Urothelium cell line (cell line): ENCODE measurements around the gene ATP2C1.
A peak's percentile ranks its signal among the peaks of the same experiment; 100 is the strongest.

ENCODE experiments used
- DNase-seq: peaks from one replicate; pipeline ENCODE4 v3.0.0; 2011; ENCODE audit warnings: low spot score, mixed read lengths
- FAIRE-seq: peaks from 2 replicates; lab custom pipeline; 2011; peaks lifted over from hg19 to GRCh38; lab: Jason Lieb, UNC

The ATP2C1 gene

DNA sequence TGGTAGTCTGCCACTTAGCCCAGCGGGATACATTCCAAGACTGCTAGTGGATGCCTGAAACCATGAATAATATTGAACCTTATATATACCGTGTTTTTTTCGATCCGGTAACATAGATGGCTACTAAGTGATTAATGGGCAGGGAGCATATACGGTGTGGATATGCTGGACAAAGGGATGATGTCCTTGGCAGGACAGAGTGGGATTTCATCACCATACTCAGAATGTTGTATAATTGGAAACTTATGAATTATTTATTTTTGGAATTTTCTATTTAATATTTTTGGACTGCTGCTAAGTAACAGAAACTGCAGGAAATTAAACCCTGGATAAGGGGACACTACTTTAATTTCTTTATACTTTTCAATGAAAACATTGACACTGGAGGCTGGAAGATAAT is 79.5 kb downstream of the ATP2C1 start:
- no peak for FAIRE-seq
- no peak for DNase-seq

DNA sequence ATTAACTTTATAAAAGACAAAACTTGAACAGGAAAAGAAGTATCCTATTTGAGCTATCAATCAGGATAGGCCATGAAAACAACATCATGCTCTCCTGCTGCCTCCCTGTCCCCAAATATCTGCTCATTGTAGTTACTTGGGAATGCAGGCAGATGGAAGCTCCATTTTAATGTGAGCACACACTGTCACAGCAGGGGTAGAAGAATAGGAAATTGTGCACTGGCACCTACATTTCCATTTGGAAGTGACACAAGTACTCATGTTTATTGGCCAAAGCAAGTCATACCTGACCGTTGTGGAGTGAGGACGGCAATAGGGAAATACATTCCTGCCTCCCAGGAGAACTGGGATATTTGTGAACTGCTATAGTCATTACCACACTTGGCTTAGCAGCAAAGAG is 80.3 kb downstream of the ATP2C1 start:
- FAIRE-seq, result no peak
- DNase-seq, result no peak

DNA sequence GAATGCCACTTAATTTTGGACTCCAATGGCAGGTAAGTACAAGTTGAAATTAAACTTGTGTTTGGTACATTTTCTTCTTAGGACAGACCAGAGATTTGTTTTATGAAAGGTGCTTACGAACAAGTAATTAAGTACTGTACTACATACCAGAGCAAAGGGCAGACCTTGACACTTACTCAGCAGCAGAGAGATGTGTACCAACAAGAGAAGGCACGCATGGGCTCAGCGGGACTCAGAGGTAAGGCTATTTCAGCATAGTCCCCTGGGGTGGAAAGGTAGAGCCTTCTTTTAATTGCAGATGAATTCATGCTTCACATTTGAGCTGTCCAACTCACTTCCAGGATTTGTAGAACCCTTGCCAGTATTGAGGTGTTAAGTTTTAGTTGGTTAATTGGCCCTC is 81.4 kb downstream of the ATP2C1 start:
- FAIRE-seq, result no peak
- DNase-seq, result no peak

DNA sequence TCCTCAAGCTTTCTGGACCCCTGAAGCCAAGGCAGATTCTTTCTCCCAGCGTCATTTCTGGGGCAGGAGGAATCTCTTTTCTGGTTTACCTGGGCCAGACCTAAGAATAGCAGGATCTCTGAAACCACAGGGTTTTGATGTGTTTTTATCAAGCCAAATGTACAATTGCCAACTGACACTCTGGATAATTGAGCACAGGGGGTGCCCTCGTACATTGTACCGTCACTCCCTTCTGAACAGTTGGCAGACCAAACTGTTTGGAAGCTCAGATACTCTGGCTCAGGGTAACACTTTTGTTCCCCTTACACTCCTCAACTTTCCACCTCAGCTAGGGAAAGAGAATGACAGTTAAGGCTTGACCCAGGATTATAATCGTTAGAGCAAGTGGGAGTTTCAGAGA is 82.8 kb downstream of the ATP2C1 start:
- no peak for FAIRE-seq
- no peak for DNase-seq

DNA sequence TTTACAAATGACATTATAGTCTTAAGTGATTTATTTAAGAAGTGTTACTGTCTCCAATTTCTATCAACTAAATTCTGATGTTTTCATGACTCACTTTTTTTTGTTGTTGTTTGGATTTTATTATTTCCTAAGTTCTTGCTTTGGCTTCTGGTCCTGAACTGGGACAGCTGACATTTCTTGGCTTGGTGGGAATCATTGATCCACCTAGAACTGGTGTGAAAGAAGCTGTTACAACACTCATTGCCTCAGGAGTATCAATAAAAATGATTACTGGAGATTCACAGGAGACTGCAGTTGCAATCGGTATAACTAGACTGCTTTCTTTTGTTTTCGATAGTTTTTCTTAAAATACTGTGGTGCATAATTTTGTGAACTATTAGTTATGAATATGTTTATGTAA is 85.2 kb downstream of the ATP2C1 start:
- FAIRE-seq (no peak), DNase-seq (no peak)

DNA sequence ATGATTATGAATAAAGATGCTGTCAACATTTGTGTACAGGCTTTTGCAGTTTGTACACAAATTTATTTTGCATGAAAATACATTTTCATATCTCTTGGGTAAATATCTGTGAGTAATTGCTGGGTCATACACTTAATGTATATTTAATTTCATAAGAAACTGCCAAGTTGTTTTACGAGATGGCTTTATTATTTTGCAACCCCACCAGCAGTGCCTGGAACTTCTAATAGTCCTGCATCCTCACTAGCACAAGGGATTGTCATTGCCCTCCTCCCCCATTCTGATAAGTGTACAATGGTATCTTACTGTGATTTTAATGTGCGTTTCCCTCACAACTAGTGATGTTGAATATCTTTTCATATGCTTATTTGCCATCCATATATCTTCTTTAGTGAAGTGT is 87.6 kb downstream of the ATP2C1 start:
- DNase-seq, result no peak
- FAIRE-seq, result no peak

DNA sequence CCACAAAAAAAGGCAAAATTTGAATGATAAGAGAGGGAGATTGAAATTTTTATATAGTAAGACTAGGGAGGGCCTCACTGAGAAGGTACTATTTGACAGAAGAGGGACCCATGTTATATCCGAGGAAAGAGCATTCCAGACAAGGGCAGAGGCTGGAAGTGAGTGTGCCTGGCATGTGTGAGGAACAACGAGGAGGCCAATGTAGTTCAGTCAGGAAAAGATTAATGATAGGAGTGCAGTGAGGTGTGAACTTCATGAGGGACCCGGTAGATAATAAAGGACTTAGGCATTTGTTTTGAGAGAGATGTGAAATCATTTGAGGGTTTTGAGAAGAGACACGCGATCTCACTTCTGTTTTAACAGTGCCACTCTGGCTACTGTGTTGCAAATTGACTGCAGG is 96.4 kb downstream of the ATP2C1 start:
- FAIRE-seq, result no peak
- no peak for DNase-seq

DNA sequence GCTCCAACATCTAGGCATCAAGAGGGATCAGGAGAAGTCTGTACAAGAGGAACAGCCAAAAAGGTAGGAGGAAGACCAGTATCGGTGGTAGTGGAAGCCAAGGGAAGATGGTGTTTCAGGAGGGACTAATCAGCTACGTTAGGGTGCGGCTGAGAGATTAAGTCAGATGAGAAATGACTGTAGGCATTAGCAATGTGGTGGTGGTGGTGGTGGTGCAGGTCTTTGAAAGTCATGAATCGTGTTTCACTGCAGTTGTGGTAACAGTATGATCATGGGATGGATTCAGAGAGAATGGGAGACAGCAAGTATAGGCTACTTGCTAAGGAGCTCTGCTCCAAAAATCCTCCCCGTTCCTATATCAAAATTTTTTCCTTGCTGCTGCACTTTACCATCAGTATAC is 97.2 kb downstream of the ATP2C1 start:
- DNase-seq (no peak), FAIRE-seq (no peak)

DNA sequence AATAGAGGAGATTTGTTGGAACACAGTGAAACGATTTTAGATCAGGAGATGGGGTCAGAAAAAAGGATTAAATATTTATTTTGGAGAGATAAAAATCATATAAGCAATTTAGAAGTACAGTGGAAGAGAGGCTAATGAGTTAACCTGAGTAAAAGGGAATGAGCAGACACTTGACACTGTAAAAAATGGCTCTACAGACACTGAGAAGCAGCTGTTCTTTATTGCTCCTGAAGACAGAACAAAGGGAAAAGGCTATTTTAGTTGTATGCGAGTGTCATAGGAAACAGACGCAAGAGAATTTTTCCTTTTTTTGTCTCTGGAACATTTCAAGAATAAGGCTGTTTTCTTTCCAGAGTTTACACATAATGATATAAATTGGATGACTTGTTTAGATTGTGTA is 98.5 kb downstream of the ATP2C1 start:
- FAIRE-seq (no peak), DNase-seq (no peak)

DNA sequence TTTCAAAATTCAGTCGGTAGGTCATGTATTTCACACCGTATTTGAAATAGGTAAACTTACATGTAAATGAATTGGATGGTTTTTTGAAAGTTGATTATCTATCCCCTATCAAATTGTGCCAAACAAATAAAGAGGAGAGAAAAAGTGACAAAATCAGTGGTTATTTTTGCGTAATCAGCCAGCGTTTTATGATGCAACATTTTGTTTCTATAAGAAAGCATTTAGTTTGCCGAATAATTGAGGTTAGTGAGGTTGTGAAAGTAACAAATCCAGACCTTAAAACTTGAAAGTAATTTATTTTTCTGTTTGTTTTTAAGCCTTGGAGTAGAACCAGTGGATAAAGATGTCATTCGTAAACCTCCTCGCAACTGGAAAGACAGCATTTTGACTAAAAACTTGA is 103.4 kb downstream of the ATP2C1 start:
- FAIRE-seq (no peak), DNase-seq (no peak)

DNA sequence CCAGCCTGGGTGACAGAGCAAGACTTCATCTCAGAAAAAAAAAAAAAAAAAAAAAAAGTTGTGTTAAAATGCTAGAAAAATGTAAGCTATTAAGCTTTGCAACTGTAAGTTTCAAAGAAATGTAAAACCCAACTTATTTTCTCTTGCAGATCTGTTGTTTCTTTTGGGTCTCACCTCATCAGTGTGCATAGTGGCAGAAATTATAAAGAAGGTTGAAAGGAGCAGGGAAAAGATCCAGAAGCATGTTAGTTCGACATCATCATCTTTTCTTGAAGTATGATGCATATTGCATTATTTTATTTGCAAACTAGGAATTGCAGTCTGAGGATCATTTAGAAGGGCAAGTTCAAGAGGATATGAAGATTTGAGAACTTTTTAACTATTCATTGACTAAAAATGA is 107.2 kb downstream of the ATP2C1 start:
- DNase-seq, result no peak
- FAIRE-seq, result no peak

DNA sequence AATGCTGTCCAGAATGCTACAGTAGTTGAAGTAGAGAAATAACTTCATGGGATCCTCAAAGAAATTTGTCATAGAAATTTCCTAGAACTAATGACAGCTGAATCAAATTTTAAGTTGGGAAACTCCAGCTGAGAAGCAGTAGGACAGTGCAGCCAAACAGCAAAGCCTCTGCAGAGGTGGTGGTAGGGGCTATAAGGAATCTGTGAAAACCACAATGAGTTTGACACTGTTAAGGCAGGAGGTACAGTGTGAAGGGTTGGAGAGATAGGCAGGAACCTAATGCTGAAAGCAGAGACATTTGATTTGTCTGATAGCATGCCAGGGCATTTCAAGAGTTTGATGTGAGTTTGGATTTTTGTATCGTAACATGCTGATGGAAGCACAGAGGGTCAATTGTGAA is 110.7 kb downstream of the ATP2C1 start:
- DNase-seq (no peak), FAIRE-seq (no peak)

DNA sequence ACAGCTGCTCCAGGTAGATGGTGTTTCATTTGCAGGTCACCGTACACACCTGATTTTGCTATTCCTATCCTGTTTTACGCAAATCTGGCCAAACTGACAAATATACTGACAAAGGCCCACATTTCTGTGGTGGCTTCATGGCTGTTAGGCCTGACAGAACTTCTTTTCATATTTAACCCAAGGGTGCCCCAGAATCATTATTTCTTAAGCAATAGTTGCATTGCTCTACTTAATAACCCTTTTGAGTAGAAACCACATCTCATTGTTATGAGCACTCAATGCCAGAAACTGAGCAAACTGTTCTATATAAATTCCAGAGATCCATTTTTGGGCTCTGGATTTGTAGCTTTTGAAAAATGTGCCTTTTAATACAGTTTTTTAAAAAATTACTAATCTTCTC is 113.4 kb downstream of the ATP2C1 start:
- DNase-seq (no peak), FAIRE-seq (no peak)

DNA sequence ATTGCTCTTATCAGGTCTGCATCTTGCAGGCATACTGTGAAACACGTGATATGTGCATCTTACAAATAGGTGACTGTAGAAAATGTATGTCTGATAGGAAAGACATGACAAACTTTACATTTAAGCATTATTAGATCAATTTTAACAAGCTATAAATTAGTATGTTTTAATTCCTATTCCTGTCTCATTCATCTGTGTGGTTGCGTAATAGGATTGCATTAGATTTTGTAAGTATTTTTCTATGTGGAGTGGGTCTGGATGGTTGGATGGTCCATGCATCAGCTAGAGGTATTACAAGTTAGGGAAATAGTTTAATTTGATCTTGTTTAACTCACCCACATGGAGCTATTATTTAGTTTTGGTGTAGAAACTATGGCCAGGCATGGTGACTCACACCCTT is 113.9 kb downstream of the ATP2C1 start:
- no peak for DNase-seq
- FAIRE-seq, result no peak

DNA sequence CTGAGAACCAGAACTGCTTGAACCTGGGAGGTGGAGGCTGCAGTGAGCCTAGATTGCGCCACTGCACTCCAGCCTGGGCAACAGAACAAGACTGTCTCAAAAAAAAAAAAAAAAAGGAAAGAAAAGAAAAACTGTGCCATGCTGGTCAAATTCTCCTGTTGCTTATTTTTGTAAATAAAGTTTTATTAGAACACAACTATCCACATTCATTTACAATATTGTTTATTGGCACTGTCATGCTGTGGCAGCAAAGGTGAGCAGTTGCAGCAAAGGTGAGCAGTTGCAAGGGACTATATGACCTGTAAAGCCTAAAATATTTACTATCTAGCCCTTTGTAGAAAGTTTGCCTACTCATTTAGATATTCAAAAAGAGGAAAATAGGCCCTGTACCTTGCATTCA is 114.4 kb downstream of the ATP2C1 start:
- FAIRE-seq, result no peak
- no peak for DNase-seq

DNA sequence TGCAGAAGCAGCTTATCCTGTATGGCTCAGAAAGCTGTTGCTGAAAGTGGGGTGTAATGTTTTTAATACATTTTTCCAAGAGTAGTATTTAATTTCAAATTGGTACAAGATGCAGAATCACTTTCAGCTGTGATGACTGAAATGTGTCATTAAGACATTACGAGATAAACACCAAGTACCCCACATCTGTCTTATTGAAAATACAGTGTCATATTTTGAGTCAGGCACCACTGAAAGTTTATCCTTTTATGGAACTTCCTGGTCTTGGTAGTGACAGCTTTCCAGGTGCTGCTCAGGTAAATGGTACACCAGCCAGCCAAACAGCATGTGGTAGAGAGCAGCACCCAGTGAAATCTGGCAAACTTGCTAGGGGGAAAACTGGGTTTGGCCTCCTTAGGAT is 115.8 kb downstream of the ATP2C1 start:
- no peak for FAIRE-seq

DNA sequence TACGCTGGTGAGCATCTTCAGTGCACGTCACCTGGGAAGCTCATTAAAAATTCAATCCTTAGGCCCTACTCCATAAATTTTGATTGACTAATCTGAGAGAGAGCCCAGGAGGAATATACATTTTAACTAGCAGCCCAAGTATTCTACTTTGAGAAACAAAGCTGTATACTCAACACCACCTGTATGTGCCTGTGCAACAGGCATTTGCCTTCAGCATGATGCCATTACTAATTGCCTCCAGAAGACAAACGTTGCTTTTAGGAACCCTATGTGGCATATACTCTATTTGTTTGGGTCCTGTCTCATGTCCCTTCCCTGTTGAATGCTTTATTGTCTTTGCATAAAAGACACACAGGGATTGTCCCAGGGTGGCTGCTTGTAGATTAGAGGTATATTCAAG is 125.1 kb downstream of the ATP2C1 start:
- DNase-seq, result no peak
- no peak for FAIRE-seq

More for the DNA sequence above, 115.8 kb downstream of the ATP2C1 start:
- no peak for DNase-seq

DNA sequence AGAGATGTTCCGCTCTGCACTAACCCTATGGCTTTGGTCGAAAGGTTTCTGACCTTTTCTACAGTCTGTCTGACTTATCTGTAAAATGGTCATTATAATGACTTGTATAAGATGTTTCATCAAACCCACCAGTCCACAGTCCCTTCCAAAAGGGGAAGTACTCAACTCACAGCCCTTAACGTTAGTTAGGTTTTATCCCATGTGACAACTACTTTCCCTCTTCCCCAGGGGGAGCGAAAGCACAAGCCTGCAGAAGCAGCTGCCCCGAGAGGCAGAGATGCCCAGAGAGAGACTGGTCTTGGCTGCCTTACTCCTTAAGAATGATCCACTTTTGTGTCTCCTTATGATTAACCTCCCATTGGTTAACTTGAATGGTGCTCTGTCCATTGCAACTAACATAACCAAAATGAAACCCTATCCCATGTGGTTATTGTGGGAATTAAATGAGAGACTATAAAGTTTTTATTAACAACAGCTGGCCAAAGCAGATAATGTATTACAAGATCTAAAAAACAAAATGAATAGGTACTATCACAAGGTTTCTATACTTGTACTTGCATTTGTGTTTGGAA is 126.3 kb downstream of the ATP2C1 start:
- DNase-seq (no peak), FAIRE-seq (no peak)

DNA sequence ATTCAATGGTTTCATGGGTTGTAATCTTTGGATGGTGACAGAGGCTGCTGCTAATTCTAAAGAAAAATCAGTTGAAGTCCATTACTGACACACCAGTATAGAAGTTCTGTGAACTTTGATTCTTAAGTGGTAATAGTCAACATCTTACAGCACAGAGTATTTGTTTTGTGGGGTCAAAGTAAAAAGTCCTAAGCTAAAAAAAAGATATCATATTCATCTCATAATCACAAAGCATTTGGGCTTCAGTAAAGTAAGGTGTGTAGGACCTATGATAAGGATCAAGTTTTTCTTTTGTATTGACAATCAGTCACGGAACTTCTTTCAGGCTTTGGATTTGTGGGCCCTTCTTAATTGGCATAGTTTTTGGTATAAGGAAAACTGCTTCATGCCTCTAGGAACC is 131.7 kb downstream of the ATP2C1 start:
- no peak for DNase-seq
- FAIRE-seq, result no peak

DNA sequence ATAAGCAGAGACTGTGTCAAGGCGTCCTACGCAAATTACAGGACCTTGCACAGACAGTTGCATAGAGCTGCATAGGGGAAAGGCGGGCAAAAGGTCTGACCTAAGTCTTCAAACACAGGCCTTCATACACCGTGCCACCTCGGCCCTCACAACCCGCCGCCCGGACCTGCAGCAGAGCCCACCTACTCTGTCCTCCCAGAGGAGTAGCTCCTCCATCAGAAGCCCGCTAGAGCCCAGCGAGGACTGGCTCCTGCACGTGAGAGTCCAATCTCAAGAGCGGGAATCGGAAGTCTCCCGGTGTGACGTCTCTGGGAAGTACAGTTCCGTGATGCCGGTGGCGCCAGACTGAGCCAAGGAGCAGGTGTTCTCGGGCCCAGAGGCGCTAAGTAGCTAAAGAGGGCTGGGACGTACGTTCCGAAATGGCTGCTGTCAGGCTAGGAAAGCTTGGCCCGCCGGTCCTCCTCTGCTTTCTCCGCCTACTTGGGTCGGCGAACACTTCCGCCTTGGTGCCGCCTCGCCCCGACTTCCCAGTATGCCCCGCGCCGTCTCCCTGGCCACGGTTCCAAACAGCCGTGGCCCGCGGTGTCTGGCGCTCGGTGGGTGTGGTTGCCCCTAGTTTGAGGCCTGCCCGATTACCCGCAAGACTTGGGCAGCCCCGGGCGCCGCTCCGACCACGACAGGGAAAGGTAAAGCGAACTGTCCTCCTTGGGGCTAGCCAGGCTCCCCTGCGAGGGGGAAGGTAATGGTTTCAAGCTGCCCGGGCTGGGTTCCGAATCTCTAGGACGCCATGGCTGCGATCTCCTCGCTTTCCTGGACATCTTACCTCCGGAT is 132.7 kb downstream of the ATP2C1 start, which contains the start of the genes ASTE1 and NEK11:
ASTE1 (minus strand) TSS at position 505 of the 831 bp plus-strand sequence. CDS start 1,519 bp downstream, outside the sequence.
NEK11 (plus strand) TSS at position 557 of the 831 bp plus-strand sequence. CDS start 2,832 bp downstream, outside the sequence.
- peak; percentile 90 for DNase-seq
- peak; percentile 50 for FAIRE-seq

DNA sequence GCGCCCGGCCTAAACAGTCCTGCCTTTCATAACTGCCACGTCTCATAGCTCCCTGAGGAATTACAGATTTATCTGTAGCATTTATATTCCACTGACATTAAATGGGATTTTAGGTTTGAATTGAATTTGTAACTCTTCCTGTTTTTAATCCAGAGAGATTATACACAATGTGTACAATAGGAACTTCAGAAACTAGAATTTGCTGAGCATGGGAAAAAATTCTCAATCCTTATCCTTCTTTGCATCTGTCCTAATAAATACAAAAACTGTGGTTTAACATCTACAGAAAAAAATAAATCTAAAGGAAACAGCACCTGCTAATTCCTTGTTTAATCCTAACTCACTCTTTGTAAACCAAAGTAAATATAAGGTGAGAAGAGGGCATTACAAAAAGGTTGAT is 135.0 kb downstream of the ATP2C1 start:
- DNase-seq, result no peak
- no peak for FAIRE-seq

DNA sequence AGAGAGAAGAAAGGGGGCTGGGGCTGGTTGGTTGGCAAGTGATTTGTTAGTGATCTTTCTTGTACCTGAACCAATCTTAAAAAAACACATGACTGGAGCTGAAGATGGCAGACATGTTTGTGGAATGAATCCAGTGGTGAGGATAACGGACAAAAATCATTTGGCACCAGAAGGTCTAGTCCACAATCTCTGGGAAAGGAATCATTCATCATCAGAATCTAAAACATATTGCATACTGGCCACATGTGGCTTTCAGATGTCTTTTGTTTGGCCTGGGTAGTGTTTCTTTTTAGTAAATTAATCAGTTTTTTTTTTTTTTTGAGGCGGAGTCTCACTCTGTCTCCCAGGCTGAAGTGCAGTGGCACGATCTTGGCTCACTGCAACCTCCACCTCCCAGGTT is 137.8 kb downstream of the ATP2C1 start:
- DNase-seq (no peak), FAIRE-seq (no peak)
